ENCODE measurements around the gene ATP10D.

- TF ChIP-seq GATA3 (IDR thresholded peaks at IDR 0.05; ENCODE audit: low read depth, low read length) (no peak), GATA2 (IDR thresholded peaks at IDR 0.05; ENCODE audit: low read depth, low read length) (no peak)
Observed at GRCh38 chr4:47471064-47471463, 14.0 kb upstream of the ATP10D start.

Measured in SH-SY5Y (cell line).